CD4-positive, alpha-beta T cell (primary cell): ENCODE measurements around the gene XK. TPM values are rescaled to one million over a fixed set of nuclear protein-coding genes. Genes with fewer than 3 reads are reported as not detected.

Experiments
- ATAC-seq: fragments of 200-7000 bp; cut with Tn5 transposase; one replicate; pipeline ENCODE4 v1.10.0; 2022; ENCODE audit warnings: mild to moderate bottlenecking; ENCODE audit not compliant: poor library complexity
- CTCF ChIA-PET: fragments of 350-600 bp; sonication (Branson Sonifier 250); formaldehyde crosslinking; loops from one replicate; lab custom pipeline; 2021; ENCODE audit warnings: antibody characterized with exemption, inconsistent platforms; lab: Charles Lee
- POLR2A ChIA-PET: fragments of 350-600 bp; sonication (Branson Sonifier 250); formaldehyde crosslinking; loops from one replicate; lab custom pipeline; 2021; ENCODE audit warnings: antibody characterized with exemption, inconsistent platforms; lab: Charles Lee
- DNase-seq, 14 experiments: peaks; one replicate each; pipeline ENCODE4 v3.0.0-alpha.2; 2013 to 2020; ENCODE audit warnings: mixed read lengths in 2 of 14
- H3K27ac ChIP-seq, 2 donors: one replicate each; pipeline versions ENCODE4 v1.5.1 to v1.7.0; 2013; ENCODE audit warnings: low read length in 2 of 2, low read depth in 1 of 2, mild to moderate bottlenecking in 1 of 2
- H3K27me3 ChIP-seq, 2 experiments: 1 replicate in 1 of 2; 2 replicates in 1 of 2; pipeline versions ENCODE4 v1.6.1 to v1.7.0; 2013; ENCODE audit warnings: low read length in 2 of 2, control low read depth in 1 of 2, mild to moderate bottlenecking in 1 of 2, moderate library complexity in 1 of 2; ENCODE audit not compliant: insufficient read depth in 2 of 2, control insufficient read depth in 1 of 2
- H3K36me3 ChIP-seq: one replicate; pipeline ENCODE4 v1.6.1; 2013; ENCODE audit warnings: low read length, control low read depth; ENCODE audit not compliant: insufficient read depth
- H3K4me1 ChIP-seq: one replicate; pipeline ENCODE4 v1.6.1; 2013; ENCODE audit warnings: low read length, control low read depth; ENCODE audit not compliant: insufficient read depth
- H3K4me3 ChIP-seq: one replicate; pipeline ENCODE4 v1.5.1; 2013; ENCODE audit warnings: mild to moderate bottlenecking, low read length, moderate library complexity
- H3K9me3 ChIP-seq, 2 experiments: 1 replicate in 1 of 2; 2 replicates in 1 of 2; pipeline versions ENCODE4 v1.6.1 to v1.7.0; 2013; ENCODE audit warnings: low read length in 2 of 2, mild to moderate bottlenecking in 2 of 2, control low read depth in 1 of 2, moderate library complexity in 1 of 2; ENCODE audit not compliant: control insufficient read depth in 1 of 2, insufficient read depth in 1 of 2
- H3K27ac Mint-ChIP-seq: one replicate; pipeline ENCODE4 v1.8.0; 2020; ENCODE audit warnings: mixed read lengths
- H3K27me3 Mint-ChIP-seq: one replicate; pipeline ENCODE4 v1.8.0; 2021; ENCODE audit warnings: mixed read lengths
- H3K36me3 Mint-ChIP-seq: one replicate; pipeline ENCODE4 v1.8.0; 2021; ENCODE audit warnings: low read depth, mixed read lengths
- H3K4me1 Mint-ChIP-seq: one replicate; pipeline ENCODE4 v1.8.0; 2021; ENCODE audit warnings: low read depth, mixed read lengths
- H3K4me3 Mint-ChIP-seq: one replicate; pipeline ENCODE4 v1.8.0; 2020; ENCODE audit warnings: mild to moderate bottlenecking, mixed read lengths
- H3K9me3 Mint-ChIP-seq: one replicate; pipeline ENCODE4 v1.8.0; 2020; ENCODE audit warnings: mixed read lengths
- CTCF ChIP-seq: fragments of 200-600 bp; IDR thresholded peaks from one replicate; pipeline ENCODE4 v1.8.0; 2022; ENCODE audit warnings: antibody characterized with exemption, mild to moderate bottlenecking
- intact Hi-C, 2 experiments: fragments of 100-400 bp; cut with DNase I in 1 of 2; cut with micrococcal nuclease in 1 of 2; formaldehyde crosslinking; loops; one replicate each; pipeline versions ENCODE4 v1.15.1 to v1.9.0; 2023 to 2025; cut with DNase I, micrococcal nuclease
- total RNA-seq, 174 experiments: library from RNA in 2 of 174; stranded (reverse) in 2 of 174; gene quantifications; one replicate each; pipeline ENCODE4 v1.2.3 and lab custom pipeline; 2021 to 2026

XK gene
- total RNA-seq, 2 experiments from 2014 or later = 0.05 TPM; not detected in 1

GRCh38 chrX:37684426-37684825 is 1.2 kb upstream of the XK start:
- no peak overlapping the region for H3K4me3 Mint-ChIP-seq
- H3K27ac ChIP-seq = no peak overlapping the region
- no peaks in the 10 kb centered on the region for H3K36me3 ChIP-seq
- DNase-seq (no peak), ATAC-seq (no peak)
- H3K4me3 ChIP-seq = no peak overlapping the region
- H3K4me1 Mint-ChIP-seq = no peaks in the 10 kb centered on the region
- no peak overlapping the region for H3K27ac Mint-ChIP-seq
- peaks cover 0 to 4% of the 10 kb centered on the region in 2 experiments for H3K27me3 ChIP-seq
- H3K9me3 ChIP-seq = no peaks in the 10 kb centered on the region
- H3K4me1 ChIP-seq = peaks cover 4% of the 10 kb centered on the region
- ChIA-PET CTCF (interaction anchor here (2.2 kb wide), 1 partner anchor 11 kb away, joined by 5 read pairs; no protein-coding TSS in a partner anchor), POLR2A (no interaction called here)
- intact Hi-C loops = no loop called here
- H3K36me3 Mint-ChIP-seq = no peaks in the 10 kb centered on the region
- H3K9me3 Mint-ChIP-seq = no peaks in the 10 kb centered on the region
- no peak for TF ChIP-seq CTCF
- no peaks in the 10 kb centered on the region for H3K27me3 Mint-ChIP-seq

- POLR2A ChIA-PET = no interaction called here
- H3K4me1 ChIP-seq = peaks cover 4% of the 10 kb centered on the region
- CTCF ChIA-PET = interaction anchor here (2.2 kb wide), 1 partner anchor 11 kb away, joined by 5 read pairs; no protein-coding TSS in a partner anchor
- H3K27ac ChIP-seq = no peak overlapping the region
- H3K36me3 ChIP-seq = no peaks in the 10 kb centered on the region
- no peak overlapping the region for H3K27ac Mint-ChIP-seq
- H3K4me1 Mint-ChIP-seq = no peaks in the 10 kb centered on the region
- H3K36me3 Mint-ChIP-seq = no peaks in the 10 kb centered on the region
- peaks cover 0 to 4% of the 10 kb centered on the region in 2 experiments for H3K27me3 ChIP-seq
- intact Hi-C loops = no loop called here
- TF ChIP-seq CTCF = no peak
- H3K27me3 Mint-ChIP-seq = no peaks in the 10 kb centered on the region
- H3K9me3 Mint-ChIP-seq = no peaks in the 10 kb centered on the region
- peak overlapping the region; percentile 22 for H3K4me3 ChIP-seq
- no peaks in the 10 kb centered on the region for H3K9me3 ChIP-seq
- DNase-seq = no peak
- no peak for ATAC-seq
- peak overlapping the region; percentile 62 for H3K4me3 Mint-ChIP-seq
These were observed 618 bp upstream of the XK start for GRCh38 chrX:37684973-37685372.

- H3K4me3 ChIP-seq = peak overlapping the region; percentile 44
- Mint-ChIP-seq H3K36me3 (no peaks in the 10 kb centered on the region), H3K4me1 (no peaks in the 10 kb centered on the region), H3K4me3 (peak overlapping the region; percentile 66), H3K27me3 (no peaks in the 10 kb centered on the region), H3K27ac (no peak overlapping the region), H3K9me3 (no peaks in the 10 kb centered on the region)
- no peaks in the 10 kb centered on the region for H3K36me3 ChIP-seq
- no peak overlapping the region for H3K27ac ChIP-seq
- no peaks in the 10 kb centered on the region for H3K9me3 ChIP-seq
- H3K27me3 ChIP-seq = peaks cover 0 to 4% of the 10 kb centered on the region in 2 experiments
- CTCF ChIA-PET = interaction anchor here (2.2 kb wide), 1 partner anchor 13 kb away, joined by 5 read pairs; no protein-coding TSS in a partner anchor
- POLR2A ChIA-PET = no interaction called here
- ATAC-seq (no peak), DNase-seq (no peak)
- H3K4me1 ChIP-seq = peaks cover 4% of the 10 kb centered on the region
- intact Hi-C loops = no loop called here
- TF ChIP-seq CTCF = no peak
These were observed 891 bp downstream of the XK start for GRCh38 chrX:37686369-37686995.
